HFFc6 (cell line): ENCODE results near the gene CCNB1IP1. TPM values are rescaled to one million over a fixed set of nuclear protein-coding genes. Genes with fewer than 3 reads are reported as not detected.
A peak's percentile ranks its signal among the peaks of the same experiment; 100 is the strongest.

Source experiments
- DNase-seq: peaks from one replicate; pipeline ENCODE4 v3.0.0-alpha.2; 2018
- H3K27ac Mint-ChIP-seq: 2 replicates; pipeline ENCODE4 v1.8.0; 2020; ENCODE audit warnings: mild to moderate bottlenecking, mixed read lengths
- H3K27me3 Mint-ChIP-seq: 2 replicates; pipeline ENCODE4 v1.8.0; 2021; ENCODE audit warnings: mild to moderate bottlenecking, moderate library complexity, mixed read lengths; ENCODE audit not compliant: insufficient read depth
- H3K36me3 Mint-ChIP-seq: 2 replicates; pipeline ENCODE4 v1.8.0; 2021; ENCODE audit warnings: low read depth, mixed read lengths
- H3K4me1 Mint-ChIP-seq: 2 replicates; pipeline ENCODE4 v1.8.0; 2020; ENCODE audit warnings: low read depth, mixed read lengths
- H3K4me3 Mint-ChIP-seq: 2 replicates; pipeline ENCODE4 v1.8.0; 2020; ENCODE audit warnings: mild to moderate bottlenecking, moderate library complexity, mixed read lengths
- H3K9me3 Mint-ChIP-seq: 2 replicates; pipeline ENCODE4 v1.8.0; 2020; ENCODE audit warnings: mild to moderate bottlenecking, mixed read lengths
- total RNA-seq, 6 experiments: library from RNA; stranded (reverse); fragmentation: NEBNext Ultra II Directional; extraction: Animal tissue kit (Norgen Biotek cat#: 25700); gene quantifications; 2 replicates in 1 of 6; 3 replicates in 5 of 6; pipeline ENCODE4 v1.2.3, GENCODE V29; 2021
- TF ChIP-seq, protein P1 (sequence below): fragments of 200-600 bp; sonication (generic); IDR thresholded peaks from 2 replicates; pipeline ENCODE4 v1.5.0; 2021; ENCODE audit warnings: antibody characterized with exemption, mild to moderate bottlenecking

The CCNB1IP1 gene
- total RNA-seq, 6 experiments from 2014 or later, result 17.6 to 24.0 (median 20.3) TPM

- peak; percentile 73 for DNase-seq
- no peaks in the 10 kb centered on the region for H3K9me3 Mint-ChIP-seq
- peak overlapping the region; percentile 42; the same call in 1 of the 2 replicates for H3K4me3 Mint-ChIP-seq
- TF ChIP-seq, protein P1, sequence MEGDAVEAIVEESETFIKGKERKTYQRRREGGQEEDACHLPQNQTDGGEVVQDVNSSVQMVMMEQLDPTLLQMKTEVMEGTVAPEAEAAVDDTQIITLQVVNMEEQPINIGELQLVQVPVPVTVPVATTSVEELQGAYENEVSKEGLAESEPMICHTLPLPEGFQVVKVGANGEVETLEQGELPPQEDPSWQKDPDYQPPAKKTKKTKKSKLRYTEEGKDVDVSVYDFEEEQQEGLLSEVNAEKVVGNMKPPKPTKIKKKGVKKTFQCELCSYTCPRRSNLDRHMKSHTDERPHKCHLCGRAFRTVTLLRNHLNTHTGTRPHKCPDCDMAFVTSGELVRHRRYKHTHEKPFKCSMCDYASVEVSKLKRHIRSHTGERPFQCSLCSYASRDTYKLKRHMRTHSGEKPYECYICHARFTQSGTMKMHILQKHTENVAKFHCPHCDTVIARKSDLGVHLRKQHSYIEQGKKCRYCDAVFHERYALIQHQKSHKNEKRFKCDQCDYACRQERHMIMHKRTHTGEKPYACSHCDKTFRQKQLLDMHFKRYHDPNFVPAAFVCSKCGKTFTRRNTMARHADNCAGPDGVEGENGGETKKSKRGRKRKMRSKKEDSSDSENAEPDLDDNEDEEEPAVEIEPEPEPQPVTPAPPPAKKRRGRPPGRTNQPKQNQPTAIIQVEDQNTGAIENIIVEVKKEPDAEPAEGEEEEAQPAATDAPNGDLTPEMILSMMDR, result peak; percentile 92
- H3K4me1 Mint-ChIP-seq, result peaks cover 44% of the 10 kb centered on the region
- no peaks in the 10 kb centered on the region for H3K27me3 Mint-ChIP-seq
- peak overlapping the region; percentile 80 for H3K27ac Mint-ChIP-seq
- H3K36me3 Mint-ChIP-seq, result peaks cover 10% of the 10 kb centered on the region; the same call in 1 of the 2 replicates
Measured at GRCh38 chr14:20327005-20327869, 5.8 kb downstream of the CCNB1IP1 start.

- no peaks in the 10 kb centered on the region; the same call in 1 of the 2 replicates for H3K27me3 Mint-ChIP-seq
- no peaks in the 10 kb centered on the region for H3K4me1 Mint-ChIP-seq
- H3K27ac Mint-ChIP-seq, result no peak overlapping the region
- H3K36me3 Mint-ChIP-seq, result peaks cover 16% of the 10 kb centered on the region
- no peak overlapping the region for H3K4me3 Mint-ChIP-seq
- no peak for DNase-seq
- no peaks in the 10 kb centered on the region for H3K9me3 Mint-ChIP-seq
- TF ChIP-seq, protein P1, result no peak
Measured at GRCh38 chr14:20317720-20318119, 15.4 kb downstream of the CCNB1IP1 start.

- TF ChIP-seq, protein P1, result no peak
- H3K4me1 Mint-ChIP-seq, result no peaks in the 10 kb centered on the region
- H3K4me3 Mint-ChIP-seq, result no peak overlapping the region
- peaks cover 11% of the 10 kb centered on the region for H3K36me3 Mint-ChIP-seq
- DNase-seq, result no peak
- no peak overlapping the region for H3K27ac Mint-ChIP-seq
- H3K9me3 Mint-ChIP-seq, result no peaks in the 10 kb centered on the region
- no peaks in the 10 kb centered on the region; the same call in 1 of the 2 replicates for H3K27me3 Mint-ChIP-seq
Measured at GRCh38 chr14:20314026-20314425, 19.1 kb downstream of the CCNB1IP1 start.

GRCh38 chr14:20306079-20306423, 27.0 kb downstream of the CCNB1IP1 start:
- no peak for DNase-seq
- peaks cover 37% of the 10 kb centered on the region for H3K4me1 Mint-ChIP-seq
- H3K4me3 Mint-ChIP-seq, result peak overlapping the region; percentile 95
- peaks cover 7% of the 10 kb centered on the region; the same call in 1 of the 2 replicates for H3K27me3 Mint-ChIP-seq
- peak overlapping the region; percentile 90 for H3K27ac Mint-ChIP-seq
- TF ChIP-seq, protein P1, result peak; percentile 7
- H3K36me3 Mint-ChIP-seq, result peaks cover 8% of the 10 kb centered on the region; the same call in 1 of the 2 replicates
- H3K9me3 Mint-ChIP-seq, result no peaks in the 10 kb centered on the region

GRCh38 chr14:20305265-20306078, 27.6 kb downstream of the CCNB1IP1 start, which contains the start of gene TTC5:
TTC5 (minus strand) TSS chr14:20305951; CDS start chr14:20305937, 14 bp downstream.
- H3K4me3 Mint-ChIP-seq, result peak within 1 kb of the TSS; percentile 95
- H3K9me3 Mint-ChIP-seq, result no peaks in the 10 kb centered on the region
- TF ChIP-seq, protein P1, result peak; percentile 91
- H3K27me3 Mint-ChIP-seq, result peaks cover 7% of the 10 kb centered on the region; the same call in 1 of the 2 replicates
- H3K36me3 Mint-ChIP-seq, result peaks cover 13% of the 10 kb centered on the region; the same call in 1 of the 2 replicates
- H3K27ac Mint-ChIP-seq, result peak within 1 kb of the TSS; percentile 90
- peak; percentile 76 for DNase-seq
- peaks cover 37% of the 10 kb centered on the region for H3K4me1 Mint-ChIP-seq
